Neuronal stem cell (in vitro differentiated cells): ENCODE results near the gene MLN.
A peak's percentile ranks its signal among the peaks of the same experiment; 100 is the strongest.

Experiments used
- DNase-seq: peaks from one replicate; pipeline ENCODE4 v3.0.0-alpha.2; 2013; ENCODE audit warnings: low spot score
- H2AFZ ChIP-seq: one replicate; pipeline ENCODE4 v1.6.1; 2013; ENCODE audit warnings: mild to moderate bottlenecking, low read length, inconsistent platforms
- H2AK5ac ChIP-seq: 2 replicates; pipeline ENCODE4 v1.6.1; 2013; ENCODE audit warnings: low read depth, mild to moderate bottlenecking, inconsistent platforms, low read length, moderate library complexity, mixed read lengths
- H2BK120ac ChIP-seq: 2 replicates; pipeline ENCODE4 v1.6.1; 2013; ENCODE audit warnings: low read depth, mild to moderate bottlenecking, inconsistent platforms, low read length, moderate library complexity, mixed read lengths
- H2BK12ac ChIP-seq: one replicate; pipeline ENCODE4 v1.6.1; 2013; ENCODE audit warnings: low read length, inconsistent platforms
- H2BK15ac ChIP-seq: 2 replicates; pipeline ENCODE4 v1.6.1; 2013; ENCODE audit warnings: mild to moderate bottlenecking, low read length, inconsistent platforms, mixed read lengths
- H2BK5ac ChIP-seq: one replicate; pipeline ENCODE4 v1.6.1; 2013; ENCODE audit warnings: inconsistent platforms, mild to moderate bottlenecking, low read length, moderate library complexity
- H3K14ac ChIP-seq: one replicate; pipeline ENCODE4 v1.6.1; 2013; ENCODE audit warnings: low read length, inconsistent platforms
- H3K18ac ChIP-seq: 2 replicates; pipeline ENCODE4 v1.6.1; 2013; ENCODE audit warnings: low read length, inconsistent platforms
- H3K23ac ChIP-seq: 2 replicates; pipeline ENCODE4 v1.6.1; 2013; ENCODE audit warnings: low read depth, mild to moderate bottlenecking, mixed read lengths, low read length, inconsistent platforms; ENCODE audit not compliant: poor library complexity
- H3K27ac ChIP-seq: replicated peaks from 3 replicates; pipeline ENCODE4 v1.5.1; 2013; ENCODE audit warnings: low read length, inconsistent platforms
- H3K27me3 ChIP-seq, 3 experiments: 2 replicates each; pipeline ENCODE4 v1.6.1; 2013; ENCODE audit warnings: low read length in 3 of 3, mild to moderate bottlenecking in 2 of 3, inconsistent platforms in 1 of 3, low read depth in 1 of 3, mixed read lengths in 1 of 3, moderate library complexity in 1 of 3; ENCODE audit not compliant: control insufficient read depth in 3 of 3, insufficient read depth in 3 of 3
- H3K36me3 ChIP-seq, 2 donors: replicated peaks in 1 of 2; 2 replicates each; pipeline ENCODE4 v1.6.1; 2013; ENCODE audit warnings: low read length in 2 of 2; ENCODE audit not compliant: control insufficient read depth in 2 of 2, insufficient read depth in 2 of 2
- H3K4ac ChIP-seq: 2 replicates; pipeline ENCODE4 v1.6.1; 2013; ENCODE audit warnings: inconsistent platforms, mild to moderate bottlenecking, low read length, moderate library complexity
- H3K4me1 ChIP-seq, 2 donors: 1 replicate in 1 of 2; 2 replicates in 1 of 2; pipeline ENCODE4 v1.6.1; 2013; ENCODE audit warnings: low read length in 2 of 2, low read depth in 1 of 2; ENCODE audit not compliant: control insufficient read depth in 2 of 2, insufficient read depth in 1 of 2
- H3K4me2 ChIP-seq: one replicate; pipeline ENCODE4 v1.6.1; 2013; ENCODE audit warnings: mild to moderate bottlenecking, low read length, inconsistent platforms; ENCODE audit not compliant: insufficient read depth, poor library complexity, severe bottlenecking
- H3K4me3 ChIP-seq, 2 donors: 2 replicates each; pipeline ENCODE4 v1.5.1; 2013; ENCODE audit warnings: low read length in 2 of 2, mild to moderate bottlenecking in 2 of 2, inconsistent platforms in 1 of 2, moderate library complexity in 1 of 2
- H3K79me1 ChIP-seq: one replicate; pipeline ENCODE4 v1.6.1; 2013; ENCODE audit warnings: low read depth, mild to moderate bottlenecking, inconsistent platforms, low read length, moderate library complexity
- H3K9ac ChIP-seq: one replicate; pipeline ENCODE4 v1.6.1; 2013; ENCODE audit warnings: mild to moderate bottlenecking, low read depth, low read length, inconsistent platforms; ENCODE audit not compliant: poor library complexity
- H3K9me3 ChIP-seq, 2 donors: replicated peaks in 1 of 2; 2 replicates each; pipeline versions ENCODE3 to v1.6.1; 2013; ENCODE audit warnings: low read length in 2 of 2, mild to moderate bottlenecking in 2 of 2, inconsistent platforms in 1 of 2, low read depth in 1 of 2, mixed read lengths in 1 of 2, moderate library complexity in 1 of 2; ENCODE audit not compliant: control insufficient read depth in 2 of 2, insufficient read depth in 1 of 2
- H4K8ac ChIP-seq: one replicate; pipeline ENCODE4 v1.6.1; 2013; ENCODE audit warnings: low read depth, mild to moderate bottlenecking, inconsistent platforms, low read length, moderate library complexity
- H4K91ac ChIP-seq: one replicate; pipeline ENCODE4 v1.6.1; 2013; ENCODE audit warnings: low read length, low read depth, mild to moderate bottlenecking, inconsistent platforms; ENCODE audit not compliant: poor library complexity
- WGBS, 2 donors: extraction: QIAGEN DNeasy Blood & Tissue Kit; methylation state at CpG; one replicate each; pipeline ENCODE4 v1.1.7; 2013; ENCODE audit warnings: missing lambda C conversion rate in 2 of 2, mixed read lengths in 1 of 2; ENCODE audit not compliant: insufficient read length in 2 of 2, insufficient replicate concordance in 1 of 2; ENCODE audit errors: extremely low coverage in 2 of 2; 5-methylcytosine and 5-hydroxymethylcytosine counted together

The MLN gene

GRCh38 chr6:33841868-33842267, 38.1 kb upstream of the MLN start:
- Histone ChIP-seq H3K4ac (no peak overlapping the region), H2BK120ac (no peak overlapping the region), H2BK15ac (no peak overlapping the region), H3K4me2 (no peak overlapping the region), H2BK5ac (no peak overlapping the region), H3K23ac (no peak overlapping the region), H3K27ac (no peak overlapping the region), H3K14ac (no peak overlapping the region), H3K27me3 (peaks cover 0 to 5% (median 0%) of the 10 kb centered on the region in 3 experiments), H2BK12ac (no peak overlapping the region), H3K36me3 (no peaks in the 10 kb centered on the region), H3K4me3 (no peak overlapping the region), H3K79me1 (no peaks in the 10 kb centered on the region), H3K4me1 (peaks cover 17 to 25% of the 10 kb centered on the region in 2 donors), H3K18ac (no peak overlapping the region), H3K9me3 (peaks cover 4 to 5% of the 10 kb centered on the region in 2 donors), H2AFZ (no peak overlapping the region), H2AK5ac (no peak overlapping the region), H4K91ac (no peak overlapping the region), H4K8ac (no peak overlapping the region), H3K9ac (no peak overlapping the region)
- no CpG with 5 or more reads among the region's 4 CpGs for WGBS, 2 donors
- DNase-seq = no peak

- no CpG with 5 or more reads among the region's 3 CpGs for WGBS, 2 donors
- peaks cover 0 to 5% (median 0%) of the 10 kb centered on the region in 3 experiments for H3K27me3 ChIP-seq
- no peak overlapping the region for H2BK15ac ChIP-seq
- no peak overlapping the region for H4K91ac ChIP-seq
- no peak for DNase-seq
- no peaks in the 10 kb centered on the region for H3K79me1 ChIP-seq
- H2BK5ac ChIP-seq = no peak overlapping the region
- H3K23ac ChIP-seq = no peak overlapping the region
- H2AK5ac ChIP-seq = no peak overlapping the region
- H3K27ac ChIP-seq = no peak overlapping the region
- peaks cover 5% of the 10 kb centered on the region in 2 donors for H3K9me3 ChIP-seq
- H2BK12ac ChIP-seq = no peak overlapping the region
- no peak overlapping the region for H3K4me3 ChIP-seq
- no peak overlapping the region for H4K8ac ChIP-seq
- H3K36me3 ChIP-seq = no peaks in the 10 kb centered on the region
- no peak overlapping the region for H3K4me2 ChIP-seq
- no peak overlapping the region for H3K9ac ChIP-seq
- H3K14ac ChIP-seq = no peak overlapping the region
- H3K4me1 ChIP-seq = peaks cover 17 to 25% of the 10 kb centered on the region in 2 donors
- no peak overlapping the region for H3K4ac ChIP-seq
- no peak overlapping the region for H2BK120ac ChIP-seq
- no peak overlapping the region for H3K18ac ChIP-seq
- H2AFZ ChIP-seq = no peak overlapping the region
These were observed 37.3 kb upstream of the MLN start for GRCh38 chr6:33841070-33841469.

- no CpG with 5 or more reads among the region's 12 CpGs for WGBS, 2 donors
- no peak overlapping the region for H4K8ac ChIP-seq
- no peaks in the 10 kb centered on the region for H3K79me1 ChIP-seq
- H2BK15ac ChIP-seq = no peak overlapping the region
- no peak overlapping the region for H3K9ac ChIP-seq
- no peak overlapping the region for H3K4me3 ChIP-seq
- peak overlapping the region; percentile 78 for H2AFZ ChIP-seq
- peaks cover 5% of the 10 kb centered on the region in 2 donors for H3K9me3 ChIP-seq
- no peak overlapping the region for H4K91ac ChIP-seq
- no peak overlapping the region for H3K27ac ChIP-seq
- no peak overlapping the region for H2BK12ac ChIP-seq
- H2BK120ac ChIP-seq = no peak overlapping the region
- no peak overlapping the region for H3K23ac ChIP-seq
- H3K27me3 ChIP-seq = no peaks in the 10 kb centered on the region
- no peak overlapping the region for H3K4me2 ChIP-seq
- H3K14ac ChIP-seq = no peak overlapping the region
- no peak for DNase-seq
- no peak overlapping the region for H2BK5ac ChIP-seq
- H3K36me3 ChIP-seq = no peaks in the 10 kb centered on the region
- no peak overlapping the region for H3K4ac ChIP-seq
- peaks cover 17 to 25% of the 10 kb centered on the region in 2 donors for H3K4me1 ChIP-seq
- peak overlapping the region; percentile 46 for H3K18ac ChIP-seq
- no peak overlapping the region for H2AK5ac ChIP-seq
These were observed 36.5 kb upstream of the MLN start for GRCh38 chr6:33840048-33840926.

- Histone ChIP-seq H3K4me2 (no peak overlapping the region), H3K4me3 (no peak overlapping the region), H2BK15ac (no peak overlapping the region), H3K4ac (no peak overlapping the region), H2BK12ac (no peak overlapping the region), H2BK5ac (no peak overlapping the region), H4K8ac (no peak overlapping the region), H3K9ac (peak overlapping the region; percentile 46), H2AK5ac (no peak overlapping the region), H3K18ac (peak overlapping the region; percentile 55), H2BK120ac (no peak overlapping the region), H3K14ac (no peak overlapping the region), H2AFZ (peak overlapping the region; percentile 78), H3K36me3 (no peaks in the 10 kb centered on the region), H3K79me1 (no peaks in the 10 kb centered on the region), H4K91ac (no peak overlapping the region), H3K27ac (no peak overlapping the region), H3K23ac (no peak overlapping the region), H3K4me1 (peaks cover 17 to 25% of the 10 kb centered on the region in 2 donors), H3K27me3 (no peaks in the 10 kb centered on the region), H3K9me3 (peaks cover 5% of the 10 kb centered on the region in 2 donors)
- no CpG with 5 or more reads among the region's 11 CpGs for WGBS, 2 donors
- DNase-seq = no peak
These were observed 35.7 kb upstream of the MLN start for GRCh38 chr6:33839399-33840047.
